Colonic mucosa (tissue), 4 donors: ENCODE results near the gene EXOC3L1. TPM values are rescaled to one million over a fixed set of nuclear protein-coding genes. Genes with fewer than 3 reads are reported as not detected.

ENCODE experiments used
- DNase-seq: peaks from one replicate; pipeline ENCODE4 v3.0.0-alpha.2; 2020
- H3K27ac ChIP-seq: fragments of 200-600 bp; one replicate; pipeline ENCODE4 v1.8.0; 2021
- H3K27me3 ChIP-seq: fragments of 200-600 bp; one replicate; pipeline ENCODE4 v1.8.0; 2021
- H3K36me3 ChIP-seq: fragments of 200-600 bp; one replicate; pipeline ENCODE4 v1.8.0; 2021
- H3K4me1 ChIP-seq: fragments of 200-600 bp; one replicate; pipeline ENCODE4 v1.8.0; 2021; ENCODE audit warnings: mild to moderate bottlenecking
- H3K4me3 ChIP-seq: fragments of 200-600 bp; one replicate; pipeline ENCODE4 v1.8.0; 2021
- H3K9ac ChIP-seq, 2 donors: one replicate each; pipeline ENCODE4 v1.7.0; 2013; ENCODE audit warnings: control low read depth in 2 of 2, low read depth in 2 of 2, low read length in 2 of 2
- H3K9me3 ChIP-seq: fragments of 200-600 bp; one replicate; pipeline ENCODE4 v1.8.0; 2021
- CTCF ChIP-seq: fragments of 200-600 bp; IDR thresholded peaks from one replicate; pipeline ENCODE4 v1.8.0; 2022; ENCODE audit warnings: antibody characterized with exemption, mild to moderate bottlenecking
- intact Hi-C: fragments of 100-400 bp; cut with DNase I; formaldehyde crosslinking; loops from one replicate; pipeline ENCODE4 v1.14.1; 2022
- total RNA-seq, 2 donors: library from RNA; stranded (reverse); fragmentation: NEBNext Ultra II Directional in 1 of 2; extraction: Animal tissue kit (Norgen Biotek cat#: 25700) in 1 of 2; gene quantifications; one replicate each; pipeline ENCODE4 v1.2.1, GENCODE V29; 2021
- donor health status: healthy.
- donor health status: DM: no; HTN: no; CAD: no.
- donor health status: DM: no; HTN: no; CAD: no.

The EXOC3L1 gene
- total RNA-seq, 2 donors from 2014 or later: 2.3 to 4.6 TPM

GRCh38 chr16:67206838-67207248 is 16.9 kb upstream of the EXOC3L1 start:
- H3K4me3 ChIP-seq: no peak overlapping the region
- H3K9me3 ChIP-seq: no peaks in the 10 kb centered on the region
- H3K9ac ChIP-seq: no peak overlapping the region
- no peaks in the 10 kb centered on the region for H3K36me3 ChIP-seq
- TF ChIP-seq CTCF: no peak
- intact Hi-C loops: no loop called here
- DNase-seq: no peak
- H3K4me1 ChIP-seq: no peaks in the 10 kb centered on the region
- H3K27ac ChIP-seq: no peak overlapping the region
- H3K27me3 ChIP-seq: no peaks in the 10 kb centered on the region

- no peak overlapping the region for H3K27ac ChIP-seq
- H3K36me3 ChIP-seq: no peaks in the 10 kb centered on the region
- no peak for TF ChIP-seq CTCF
- no peak overlapping the region for H3K9ac ChIP-seq
- DNase-seq: no peak
- intact Hi-C loops: no loop called here
- no peak overlapping the region for H3K4me3 ChIP-seq
- H3K9me3 ChIP-seq: no peaks in the 10 kb centered on the region
- H3K27me3 ChIP-seq: no peaks in the 10 kb centered on the region
- no peaks in the 10 kb centered on the region for H3K4me1 ChIP-seq
These were observed 16.3 kb upstream of the EXOC3L1 start for GRCh38 chr16:67206129-67206837.

GRCh38 chr16:67204076-67204475 is 14.1 kb upstream of the EXOC3L1 start:
- Histone ChIP-seq H3K9me3 (no peaks in the 10 kb centered on the region), H3K27ac (no peak overlapping the region), H3K4me1 (no peaks in the 10 kb centered on the region), H3K4me3 (no peak overlapping the region), H3K36me3 (no peaks in the 10 kb centered on the region), H3K27me3 (no peaks in the 10 kb centered on the region), H3K9ac (no peak overlapping the region)
- no peak for DNase-seq
- no peak for TF ChIP-seq CTCF
- intact Hi-C loops: no loop called here

GRCh38 chr16:67202956-67203493 is 13.1 kb upstream of the EXOC3L1 start:
- H3K4me1 ChIP-seq: no peaks in the 10 kb centered on the region
- no peaks in the 10 kb centered on the region for H3K9me3 ChIP-seq
- no peak for DNase-seq
- no peaks in the 10 kb centered on the region for H3K36me3 ChIP-seq
- no peak overlapping the region for H3K9ac ChIP-seq
- H3K27me3 ChIP-seq: no peaks in the 10 kb centered on the region
- TF ChIP-seq CTCF: no peak
- H3K27ac ChIP-seq: no peak overlapping the region
- H3K4me3 ChIP-seq: no peak overlapping the region
- intact Hi-C loops: no loop called here

GRCh38 chr16:67202426-67202825 is 12.5 kb upstream of the EXOC3L1 start:
- Histone ChIP-seq H3K4me1 (no peaks in the 10 kb centered on the region), H3K9me3 (no peaks in the 10 kb centered on the region), H3K4me3 (no peak overlapping the region), H3K36me3 (no peaks in the 10 kb centered on the region), H3K27ac (no peak overlapping the region), H3K9ac (no peak overlapping the region), H3K27me3 (no peaks in the 10 kb centered on the region)
- TF ChIP-seq CTCF: no peak
- intact Hi-C loops: no loop called here
- no peak for DNase-seq
